Effector memory CD8-positive, alpha-beta T cell (primary cell): ENCODE measurements around the gene SNX12.

Experiments used
- ATAC-seq: fragments of 150-1000 bp; cut with Tn5 transposase; replicated peaks from 2 replicates; pipeline ENCODE4 v1.10.0; 2021; ENCODE audit warnings: mild to moderate bottlenecking, moderate library complexity
- DNase-seq, 3 experiments: peaks; one replicate each; pipeline ENCODE4 v3.0.0; 2021
- H3K27ac Mint-ChIP-seq, 2 donors: one replicate each; pipeline ENCODE4 v1.8.0; 2022; ENCODE audit warnings: mild to moderate bottlenecking in 2 of 2, mixed read lengths in 2 of 2, moderate library complexity in 2 of 2
- H3K27me3 Mint-ChIP-seq, 2 donors: one replicate each; pipeline ENCODE4 v1.8.0; 2022; ENCODE audit warnings: mixed read lengths in 2 of 2
- H3K36me3 Mint-ChIP-seq: one replicate; pipeline ENCODE4 v1.8.0; 2022; ENCODE audit warnings: mild to moderate bottlenecking, moderate library complexity, mixed read lengths; ENCODE audit not compliant: insufficient read depth
- H3K4me1 Mint-ChIP-seq, 2 donors: one replicate each; pipeline ENCODE4 v1.8.0; 2022; ENCODE audit warnings: low read depth in 2 of 2, mixed read lengths in 2 of 2
- H3K4me3 Mint-ChIP-seq, 2 donors: one replicate each; pipeline ENCODE4 v1.8.0; 2022; ENCODE audit warnings: mild to moderate bottlenecking in 2 of 2, mixed read lengths in 2 of 2, moderate library complexity in 2 of 2
- H3K9me3 Mint-ChIP-seq, 2 donors: one replicate each; pipeline ENCODE4 v1.8.0; 2022; ENCODE audit warnings: mixed read lengths in 2 of 2
- total RNA-seq, 9 experiments: gene quantifications; one replicate each; lab custom pipeline; 2026; lab: John Stamatoyannopoulos, UW

SNX12 gene
- 17.5 to 54.3 (median 36.8) reads per million in 9 experiments for total RNA-seq

DNA sequence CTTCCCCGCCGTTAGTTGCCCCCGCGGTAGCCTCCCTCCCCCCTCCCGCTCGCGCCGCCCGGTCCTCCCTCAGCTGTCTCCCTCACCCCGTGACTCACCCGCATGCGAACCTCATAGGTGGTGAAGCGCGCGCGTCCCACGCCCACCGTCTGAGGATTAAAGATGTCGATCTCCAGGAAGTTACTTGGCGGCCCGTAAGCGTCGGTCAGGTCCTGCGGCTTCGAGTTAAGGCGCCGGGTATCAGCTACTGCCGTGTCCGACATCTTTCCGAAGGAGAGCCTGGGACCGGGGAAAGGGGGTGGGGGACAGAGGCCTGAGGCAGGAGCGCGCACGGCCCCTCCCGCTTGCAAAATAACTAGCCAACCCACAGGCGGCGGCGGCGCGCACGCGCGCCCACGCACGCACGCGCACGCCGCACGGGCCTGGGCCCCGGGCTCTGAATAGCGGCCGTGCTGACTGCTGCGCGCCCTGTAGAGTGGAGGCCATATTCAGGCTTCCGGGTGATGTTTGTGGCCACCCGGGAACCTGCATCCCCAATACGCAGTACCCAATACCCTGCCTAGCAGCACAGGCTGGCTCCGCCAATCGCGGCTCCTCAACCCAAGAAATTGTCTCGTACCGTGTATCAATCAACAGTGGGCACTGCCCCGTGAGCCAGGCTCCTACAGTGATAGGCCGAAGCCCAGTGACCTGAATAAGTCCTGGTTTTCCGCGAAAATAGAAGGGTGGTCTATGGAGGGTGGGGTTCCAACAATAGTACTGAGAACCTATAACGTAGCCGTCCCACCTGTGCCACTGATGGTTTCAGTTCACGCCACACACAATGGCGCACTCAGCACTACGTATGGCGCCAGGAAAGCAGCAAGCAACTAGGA lies at the start of gene SNX12:
Gene SNX12 (minus strand): TSS at position 291 of the 875 bp plus-strand sequence. CDS start 28 bp downstream, at position 263.
- peak within 1 kb of the TSS; percentile 93 to 97 for H3K27ac Mint-ChIP-seq
- H3K9me3 Mint-ChIP-seq = no peaks in the 10 kb centered on the region
- peaks cover 16 to 17% of the 10 kb centered on the region in 2 donors for H3K4me1 Mint-ChIP-seq
- H3K36me3 Mint-ChIP-seq = peaks cover 14% of the 10 kb centered on the region
- peak within 1 kb of the TSS; percentile 91 to 98 for H3K4me3 Mint-ChIP-seq
- no peaks in the 10 kb centered on the region for H3K27me3 Mint-ChIP-seq
- ATAC-seq (peak; percentile 91), DNase-seq (peak; percentile 77 to 87 (median 81))

- Mint-ChIP-seq H3K27ac (no peak overlapping the region), H3K27me3 (no peaks in the 10 kb centered on the region), H3K36me3 (peaks cover 10% of the 10 kb centered on the region), H3K4me3 (no peak overlapping the region), H3K9me3 (no peaks in the 10 kb centered on the region), H3K4me1 (peaks cover 6 to 14% of the 10 kb centered on the region in 2 donors)
- ATAC-seq = no peak
- no peak for DNase-seq
These were observed 49.2 kb upstream of the SNX12 start for GRCh38 chrX:71117358-71117757.

- H3K9me3 Mint-ChIP-seq = no peaks in the 10 kb centered on the region
- DNase-seq (peak in 1 of 3 experiments; percentile 35), ATAC-seq (peak; percentile 45)
- peaks cover 49% of the 10 kb centered on the region for H3K36me3 Mint-ChIP-seq
- peak overlapping the region; percentile 94 for H3K4me3 Mint-ChIP-seq
- peaks cover 31 to 47% of the 10 kb centered on the region in 2 donors for H3K4me1 Mint-ChIP-seq
- no peaks in the 10 kb centered on the region for H3K27me3 Mint-ChIP-seq
- H3K27ac Mint-ChIP-seq = peak overlapping the region; percentile 98 to 100
These were observed 43.8 kb upstream of the SNX12 start for GRCh38 chrX:71111921-71112431.

GRCh38 chrX:71111141-71111843 lies 43.2 kb upstream of the SNX12 start, which contains the start of gene IL2RG:
Gene IL2RG, minus strand, starts transcription at chrX:71111577. Its CDS starts 38 bp downstream, at chrX:71111539.
- peak; percentile 67 to 73 (median 70) for DNase-seq
- Mint-ChIP-seq H3K27ac (peak within 1 kb of the TSS; percentile 98 to 100), H3K27me3 (no peaks in the 10 kb centered on the region), H3K4me3 (peak within 1 kb of the TSS; percentile 94), H3K36me3 (peaks cover 55% of the 10 kb centered on the region), H3K4me1 (peaks cover 35 to 51% of the 10 kb centered on the region in 2 donors), H3K9me3 (no peaks in the 10 kb centered on the region)
- ATAC-seq = peak; percentile 85

- Mint-ChIP-seq H3K36me3 (peaks cover 70% of the 10 kb centered on the region), H3K27ac (peak overlapping the region; percentile 98 to 100), H3K4me3 (peak overlapping the region; percentile 94), H3K27me3 (no peaks in the 10 kb centered on the region), H3K4me1 (peaks cover 53 to 70% of the 10 kb centered on the region in 2 donors), H3K9me3 (no peaks in the 10 kb centered on the region)
- ATAC-seq = peak; percentile 12
- no peak for DNase-seq
These were observed 40.9 kb upstream of the SNX12 start for GRCh38 chrX:71109051-71109450.

- DNase-seq (peak in 1 of 3 experiments; percentile 31), ATAC-seq (peak; percentile 27)
- peaks cover 82% of the 10 kb centered on the region for H3K36me3 Mint-ChIP-seq
- no peaks in the 10 kb centered on the region for H3K27me3 Mint-ChIP-seq
- peaks cover 56 to 82% of the 10 kb centered on the region in 2 donors for H3K4me1 Mint-ChIP-seq
- H3K4me3 Mint-ChIP-seq = peak overlapping the region; percentile 94
- H3K9me3 Mint-ChIP-seq = no peaks in the 10 kb centered on the region
- H3K27ac Mint-ChIP-seq = peak overlapping the region; percentile 98 to 100
These were observed 39.7 kb upstream of the SNX12 start for GRCh38 chrX:71107762-71108360.

- no peaks in the 10 kb centered on the region for H3K27me3 Mint-ChIP-seq
- H3K27ac Mint-ChIP-seq = peak overlapping the region; percentile 98 to 100
- no peaks in the 10 kb centered on the region for H3K9me3 Mint-ChIP-seq
- DNase-seq (no peak), ATAC-seq (no peak)
- peak overlapping the region; percentile 94 for H3K4me3 Mint-ChIP-seq
- H3K36me3 Mint-ChIP-seq = peaks cover 87% of the 10 kb centered on the region
- peaks cover 56 to 84% of the 10 kb centered on the region in 2 donors for H3K4me1 Mint-ChIP-seq
These were observed 39.1 kb upstream of the SNX12 start for GRCh38 chrX:71107245-71107644.

- Mint-ChIP-seq H3K4me3 (peak within 1 kb of the TSS; percentile 94), H3K9me3 (no peaks in the 10 kb centered on the region), H3K36me3 (peaks cover 86% of the 10 kb centered on the region), H3K27me3 (no peaks in the 10 kb centered on the region), H3K27ac (peak within 1 kb of the TSS; percentile 98 to 100), H3K4me1 (peaks cover 57 to 77% of the 10 kb centered on the region in 2 donors)
- ATAC-seq (no peak), DNase-seq (no peak)
These were observed 38.3 kb upstream of the SNX12 start, which contains the start of gene CXorf65 for GRCh38 chrX:71106427-71106826. Gene CXorf65, minus strand, starts transcription at chrX:71106740. Its CDS starts 184 bp downstream, at chrX:71106556.

- peak overlapping the region; percentile 77 to 94 for H3K4me3 Mint-ChIP-seq
- ATAC-seq = no peak
These were observed 37.5 kb upstream of the SNX12 start for GRCh38 chrX:71105628-71106027.

GRCh38 chrX:71103110-71103983 lies 35.2 kb upstream of the SNX12 start:
- no peaks in the 10 kb centered on the region for H3K27me3 Mint-ChIP-seq
- no peaks in the 10 kb centered on the region for H3K9me3 Mint-ChIP-seq
- peak; percentile 65 for ATAC-seq
- H3K4me1 Mint-ChIP-seq = peaks cover 64 to 65% of the 10 kb centered on the region in 2 donors
- peak; percentile 52 to 57 (median 53) for DNase-seq
- peak overlapping the region; percentile 93 for H3K27ac Mint-ChIP-seq
- H3K4me3 Mint-ChIP-seq = peak overlapping the region; percentile 77 to 78
- peaks cover 65% of the 10 kb centered on the region for H3K36me3 Mint-ChIP-seq

More at GRCh38 chrX:71105628-71106027, 37.5 kb upstream of the SNX12 start:
- no peaks in the 10 kb centered on the region for H3K9me3 Mint-ChIP-seq
- DNase-seq = no peak
- peaks cover 86% of the 10 kb centered on the region for H3K36me3 Mint-ChIP-seq
- H3K27ac Mint-ChIP-seq = peak overlapping the region; percentile 91 to 98
- no peaks in the 10 kb centered on the region for H3K27me3 Mint-ChIP-seq
- peaks cover 62 to 77% of the 10 kb centered on the region in 2 donors for H3K4me1 Mint-ChIP-seq

- H3K4me1 Mint-ChIP-seq = peaks cover 60% of the 10 kb centered on the region in 2 donors
- H3K36me3 Mint-ChIP-seq = peaks cover 55% of the 10 kb centered on the region
- H3K4me3 Mint-ChIP-seq = peak overlapping the region; percentile 77 to 78
- peak overlapping the region; percentile 93 for H3K27ac Mint-ChIP-seq
- ATAC-seq (no peak), DNase-seq (no peak)
- no peaks in the 10 kb centered on the region for H3K9me3 Mint-ChIP-seq
- H3K27me3 Mint-ChIP-seq = no peaks in the 10 kb centered on the region
These were observed 34.2 kb upstream of the SNX12 start for GRCh38 chrX:71102292-71102691.
